Neural progenitor cell (in vitro differentiated cells): Measurements from ENCODE around the gene KCNG3. TPM values are rescaled to one million over a fixed set of nuclear protein-coding genes. Genes with fewer than 3 reads are reported as not detected.

Experiments
- DNase-seq: peaks from one replicate; pipeline ENCODE4 v3.0.0-alpha.2; 2016; ENCODE audit warnings: low spot score
- H2AFZ ChIP-seq: fragments of 200-600 bp; sonication (generic); replicated peaks from 2 replicates; pipeline ENCODE4 v1.6.1; 2016; ENCODE audit warnings: antibody characterized with exemption
- H3F3A ChIP-seq: fragments of 200-600 bp; sonication (generic); 2 replicates; pipeline ENCODE4 v1.6.1; 2016; ENCODE audit warnings: antibody characterized with exemption, low read depth
- H3K27ac ChIP-seq: fragments of 200-600 bp; sonication (generic); 2 replicates; pipeline ENCODE4 v1.5.1; 2016; ENCODE audit warnings: mild to moderate bottlenecking
- H3K27me3 ChIP-seq: fragments of 200-600 bp; sonication (generic); 2 replicates; pipeline ENCODE4 v1.6.1; 2016; ENCODE audit warnings: mild to moderate bottlenecking, moderate library complexity
- H3K36me3 ChIP-seq: fragments of 200-600 bp; sonication (generic); 2 replicates; pipeline ENCODE4 v1.5.1; 2016
- H3K4me1 ChIP-seq: fragments of 200-600 bp; sonication (generic); 2 replicates; pipeline ENCODE4 v1.6.1; 2016; ENCODE audit warnings: mixed run types
- H3K4me2 ChIP-seq: fragments of 200-600 bp; sonication (generic); 2 replicates; pipeline ENCODE4 v1.6.1; 2016
- H3K4me3 ChIP-seq: fragments of 200-600 bp; sonication (generic); 2 replicates; pipeline ENCODE4 v1.5.1; 2016
- H3K79me2 ChIP-seq: fragments of 200-600 bp; sonication (generic); 2 replicates; pipeline ENCODE4 v1.6.1; 2016; ENCODE audit warnings: low read depth
- H3K9ac ChIP-seq: fragments of 200-600 bp; sonication (generic); 2 replicates; pipeline ENCODE4 v1.6.1; 2016
- H3K9me3 ChIP-seq: fragments of 200-600 bp; sonication (generic); 2 replicates; pipeline ENCODE4 v1.5.1; 2016; ENCODE audit warnings: low read depth
- H4K20me1 ChIP-seq: fragments of 200-600 bp; sonication (generic); 2 replicates; pipeline ENCODE4 v1.6.1; 2016; ENCODE audit warnings: low read depth
- H3K27ac Mint-ChIP-seq: 3 replicates; pipeline ENCODE4 v1.8.0; 2021; ENCODE audit warnings: mixed read lengths
- H3K27me3 Mint-ChIP-seq: 2 replicates; pipeline ENCODE4 v1.8.0; 2022; ENCODE audit warnings: low read depth, mild to moderate bottlenecking, inconsistent platforms, moderate library complexity, mixed read lengths; ENCODE audit not compliant: insufficient read depth
- H3K36me3 Mint-ChIP-seq: 3 replicates; pipeline ENCODE4 v1.8.0; 2021; ENCODE audit warnings: mixed read lengths
- H3K4me1 Mint-ChIP-seq: 3 replicates; pipeline ENCODE4 v1.8.0; 2021; ENCODE audit warnings: mixed read lengths
- H3K4me3 Mint-ChIP-seq: 3 replicates; pipeline ENCODE4 v1.8.0; 2021; ENCODE audit warnings: mild to moderate bottlenecking, moderate library complexity, mixed read lengths
- H3K9me3 Mint-ChIP-seq: 3 replicates; pipeline ENCODE4 v1.8.0; 2020; ENCODE audit warnings: mixed read lengths
- CTCF ChIP-seq: fragments of 200-600 bp; sonication (generic); IDR thresholded peaks from 2 replicates; pipeline ENCODE4 v1.5.1; 2017; ENCODE audit warnings: antibody characterized with exemption, mild to moderate bottlenecking
- EZH2 ChIP-seq: fragments of 200-600 bp; sonication (generic); IDR thresholded peaks from 2 replicates; pipeline ENCODE4 v1.6.1; 2017; ENCODE audit warnings: antibody characterized with exemption, mild to moderate bottlenecking, moderate library complexity
- EZH2phosphoT487 ChIP-seq: fragments of 200-600 bp; sonication (generic); IDR thresholded peaks from 2 replicates; pipeline ENCODE4 v1.6.1; 2017; ENCODE audit warnings: antibody characterized with exemption
- small RNA-seq: library from RNA; depleted of rRNA; stranded (forward); fragments of <200 nt; gene quantifications from one replicate; pipeline ENCODE3, GENCODE V24; 2015
- total RNA-seq: library from RNA; depleted of rRNA; stranded (reverse); fragments of >200 nt; gene quantifications from 2 replicates; pipeline ENCODE4 v1.2.3, GENCODE V29; 2015; ENCODE audit warnings: low replicate concordance

The KCNG3 gene
- total RNA-seq, 1 donor from 2014 or later = 7.8 TPM

- TF ChIP-seq CTCF (no peak), EZH2phosphoT487 (no peak), EZH2 (no peak)
- Histone ChIP-seq H3K27ac (no peak overlapping the region), H3K4me2 (no peak overlapping the region), H3K79me2 (no peaks in the 10 kb centered on the region), H3K9ac (no peak overlapping the region), H3K27me3 (no peaks in the 10 kb centered on the region), H3K9me3 (no peaks in the 10 kb centered on the region), H3K4me1 (no peaks in the 10 kb centered on the region), H2AFZ (no peak overlapping the region), H4K20me1 (no peaks in the 10 kb centered on the region), H3K36me3 (no peaks in the 10 kb centered on the region), H3K4me3 (no peak overlapping the region), H3F3A (no peaks in the 10 kb centered on the region)
- H3K4me3 Mint-ChIP-seq = no peak overlapping the region
- DNase-seq = no peak
- no peaks in the 10 kb centered on the region for H3K36me3 Mint-ChIP-seq
- H3K9me3 Mint-ChIP-seq = no peaks in the 10 kb centered on the region
- H3K27me3 Mint-ChIP-seq = no peaks in the 10 kb centered on the region
- no peak overlapping the region for H3K27ac Mint-ChIP-seq
- no peaks in the 10 kb centered on the region for H3K4me1 Mint-ChIP-seq
Observed at GRCh38 chr2:42392191-42392590, 101.6 kb downstream of the KCNG3 start.

Small RNA genes lying within 50 kb of the gene (small RNA-seq; reads per million reads assigned to genes)
- gene RF00017 = not detected
- not detected for gene RF00612

Other genes starting within 250 kb of the KCNG3 start
- 212 and 292 TPM in 2 replicates for gene COX7A2L, start 132.8 kb downstream of the KCNG3 start, total RNA-seq
- gene MTA3, start 74.7 kb upstream of the KCNG3 start, total RNA-seq = 94.0 and 117 TPM in 2 replicates